TTC549 (cell line): ENCODE data around the gene ATP6V1G2.

Experiments used
- FAIRE-seq: peaks from 2 replicates; lab custom pipeline; 2012; peaks lifted over from hg19 to GRCh38; lab: Jason Lieb, UNC

ATP6V1G2 gene

DNA sequence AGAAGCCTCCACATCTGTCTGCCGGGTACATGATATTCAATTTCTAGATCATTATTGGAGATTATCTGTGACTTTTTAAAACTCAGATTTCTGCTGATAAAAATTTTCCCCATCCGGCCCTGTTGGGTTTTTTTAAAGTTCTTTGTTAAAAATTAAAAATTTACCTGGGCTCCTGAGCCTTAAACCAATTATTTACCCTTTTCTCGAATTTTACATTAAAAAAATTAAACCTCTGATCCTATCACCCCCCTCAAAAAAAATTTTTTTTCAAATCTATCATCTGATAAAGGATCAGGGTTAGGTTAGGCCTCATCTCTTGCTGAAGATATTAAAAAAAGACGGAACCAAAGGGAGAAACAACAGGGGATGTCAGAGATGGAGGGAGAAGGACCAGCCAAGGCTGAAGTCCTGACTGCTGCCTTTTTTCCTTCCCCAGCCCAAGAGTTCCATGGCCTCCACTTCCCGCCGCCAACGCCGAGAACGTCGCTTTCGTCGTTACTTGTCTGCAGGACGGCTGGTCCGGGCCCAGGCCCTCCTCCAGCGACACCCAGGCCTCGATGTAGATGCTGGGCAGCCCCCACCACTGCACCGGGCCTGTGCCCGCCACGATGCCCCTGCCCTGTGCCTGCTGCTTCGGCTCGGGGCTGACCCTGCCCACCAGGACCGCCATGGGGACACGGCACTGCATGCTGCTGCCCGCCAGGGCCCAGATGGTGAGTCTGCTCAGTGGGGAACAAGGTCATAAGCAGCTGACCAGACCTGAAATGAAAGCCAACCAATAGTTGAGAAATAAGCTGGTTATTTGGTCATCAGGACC lies 1.5 kb upstream of the ATP6V1G2 start:
- FAIRE-seq = no peak

DNA sequence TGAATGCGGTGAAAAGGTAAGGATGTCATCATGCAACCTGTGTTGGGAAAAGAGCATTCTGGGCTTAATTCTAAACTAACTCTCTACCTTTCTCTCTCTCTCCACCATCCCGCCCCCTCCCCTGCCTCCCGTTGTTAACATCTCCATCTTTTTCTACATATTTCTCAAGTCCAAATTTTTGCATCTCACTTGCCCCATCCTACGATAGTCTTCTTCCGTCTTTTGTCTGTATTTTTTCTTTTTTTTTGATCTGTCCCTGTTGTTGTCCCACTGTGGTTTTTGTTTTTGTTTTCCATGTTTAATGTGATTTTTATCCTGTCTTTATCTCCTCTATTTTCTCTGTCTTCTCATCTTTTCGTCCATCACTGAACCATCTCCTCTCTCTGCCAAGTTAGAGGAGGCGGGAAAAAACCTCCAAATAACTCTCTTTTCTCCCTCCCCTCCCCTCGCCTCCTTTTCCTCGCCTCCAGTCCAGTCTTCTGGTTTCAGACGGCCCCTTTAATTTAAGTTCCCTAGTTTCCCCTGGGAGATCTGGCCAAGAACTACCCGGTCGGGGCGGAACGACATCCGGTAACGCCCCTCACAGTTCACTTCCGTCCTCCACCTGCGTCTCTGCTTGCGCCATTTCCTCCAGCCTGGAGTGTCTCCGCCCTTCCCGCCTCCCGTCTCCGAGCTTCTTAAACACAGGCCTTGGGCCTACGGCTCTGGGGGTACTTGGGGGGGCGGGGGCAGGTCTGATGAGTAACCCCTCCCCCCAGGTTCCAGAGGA lies 734 bp upstream of the ATP6V1G2 start, which contains the start of gene NFKBIL1:
Gene NFKBIL1 (plus strand): TSS at position 651 of the 769 bp plus-strand sequence. CDS start 87 bp downstream, at position 738.
- peak; percentile 67 for FAIRE-seq

- FAIRE-seq = no peak
Measured at GRCh38 chr6:31545291-31545690, 1.1 kb downstream of the ATP6V1G2 start.

GRCh38 chr6:31544676-31545075 lies 1.7 kb downstream of the ATP6V1G2 start:
- FAIRE-seq = no peak

DNA sequence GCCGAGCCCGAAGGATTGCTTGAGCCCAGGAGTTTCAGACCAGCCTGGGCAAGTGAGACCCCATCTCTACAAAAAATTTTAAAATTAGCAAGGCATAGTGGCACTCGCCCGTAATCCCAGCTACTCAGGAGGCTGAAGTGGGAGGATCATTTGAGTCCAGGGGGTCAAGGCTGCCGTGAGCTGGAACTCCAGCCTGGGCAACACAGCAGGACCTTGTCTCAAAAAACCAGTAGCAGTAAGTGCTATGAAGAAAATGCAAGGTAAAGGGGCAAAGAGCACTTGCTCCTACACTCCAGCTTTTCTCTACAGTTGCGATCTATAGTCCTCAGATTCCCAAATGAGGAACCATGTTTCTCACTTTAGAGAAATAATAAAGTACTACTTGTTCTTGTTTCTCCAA lies 2.8 kb downstream of the ATP6V1G2 start:
- no peak for FAIRE-seq

GRCh38 chr6:31541658-31542521 lies 4.5 kb downstream of the ATP6V1G2 start, which contains the start of gene DDX39B:
Gene DDX39B (minus strand): TSS chr6:31542003. CDS start chr6:31540532, 1,471 bp downstream.
- peak; percentile 47 for FAIRE-seq

- FAIRE-seq = no peak
Measured at GRCh38 chr6:31541059-31541657, 5.2 kb downstream of the ATP6V1G2 start.

DNA sequence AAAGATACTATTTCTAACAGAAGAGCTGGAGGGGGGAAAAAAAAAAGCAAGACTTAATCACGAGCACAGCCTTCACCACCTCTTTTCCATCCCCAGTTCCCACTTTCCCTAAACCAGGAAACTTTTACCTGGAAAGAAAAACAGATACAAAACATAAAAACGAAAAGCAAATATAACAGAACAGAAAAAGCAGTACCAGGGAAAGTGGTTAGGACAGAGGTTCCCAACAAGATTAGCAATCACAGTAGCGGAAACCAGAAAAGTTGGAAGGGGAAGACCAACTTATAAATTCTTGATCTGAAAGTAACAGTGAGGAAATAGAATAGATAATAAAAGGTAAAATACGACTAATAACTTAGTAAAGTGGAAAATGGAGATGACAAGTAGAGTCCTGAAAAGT lies 5.8 kb downstream of the ATP6V1G2 start:
- no peak for FAIRE-seq

DNA sequence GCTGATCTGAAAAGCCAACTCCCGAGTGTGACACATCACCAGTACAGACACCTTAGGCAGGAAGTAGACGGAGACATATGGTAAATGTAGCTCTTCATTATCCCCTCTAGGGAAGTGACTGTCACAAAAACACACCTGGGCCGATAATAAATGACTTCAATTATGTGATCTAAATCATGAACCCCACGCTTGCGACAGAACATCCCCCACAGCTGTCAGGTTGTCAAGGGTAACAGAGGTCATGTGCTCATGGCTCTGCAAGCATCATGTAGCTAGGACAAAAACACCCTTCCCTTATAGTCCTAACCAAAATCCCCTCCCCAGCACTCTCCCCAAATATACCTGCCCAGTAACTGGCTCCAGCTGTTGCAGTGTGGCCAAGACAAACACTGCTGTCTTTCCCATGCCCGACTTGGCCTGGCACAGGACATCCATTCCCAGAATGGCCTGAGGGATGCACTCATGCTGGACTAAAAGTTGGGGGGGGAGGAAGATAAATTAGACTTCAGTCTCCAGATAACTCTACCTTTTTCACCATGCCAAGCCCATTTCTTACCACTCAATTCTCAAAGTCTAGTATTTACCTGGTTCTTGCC lies 7.5 kb downstream of the ATP6V1G2 start:
- no peak for FAIRE-seq

GRCh38 chr6:31535538-31536324 lies 10.7 kb downstream of the ATP6V1G2 start:
- no peak for FAIRE-seq

- no peak for FAIRE-seq
Measured at GRCh38 chr6:31534521-31535040, 11.8 kb downstream of the ATP6V1G2 start.

GRCh38 chr6:31534011-31534410 lies 12.4 kb downstream of the ATP6V1G2 start:
- FAIRE-seq = no peak

GRCh38 chr6:31533455-31533841 lies 13.0 kb downstream of the ATP6V1G2 start:
- no peak for FAIRE-seq

DNA sequence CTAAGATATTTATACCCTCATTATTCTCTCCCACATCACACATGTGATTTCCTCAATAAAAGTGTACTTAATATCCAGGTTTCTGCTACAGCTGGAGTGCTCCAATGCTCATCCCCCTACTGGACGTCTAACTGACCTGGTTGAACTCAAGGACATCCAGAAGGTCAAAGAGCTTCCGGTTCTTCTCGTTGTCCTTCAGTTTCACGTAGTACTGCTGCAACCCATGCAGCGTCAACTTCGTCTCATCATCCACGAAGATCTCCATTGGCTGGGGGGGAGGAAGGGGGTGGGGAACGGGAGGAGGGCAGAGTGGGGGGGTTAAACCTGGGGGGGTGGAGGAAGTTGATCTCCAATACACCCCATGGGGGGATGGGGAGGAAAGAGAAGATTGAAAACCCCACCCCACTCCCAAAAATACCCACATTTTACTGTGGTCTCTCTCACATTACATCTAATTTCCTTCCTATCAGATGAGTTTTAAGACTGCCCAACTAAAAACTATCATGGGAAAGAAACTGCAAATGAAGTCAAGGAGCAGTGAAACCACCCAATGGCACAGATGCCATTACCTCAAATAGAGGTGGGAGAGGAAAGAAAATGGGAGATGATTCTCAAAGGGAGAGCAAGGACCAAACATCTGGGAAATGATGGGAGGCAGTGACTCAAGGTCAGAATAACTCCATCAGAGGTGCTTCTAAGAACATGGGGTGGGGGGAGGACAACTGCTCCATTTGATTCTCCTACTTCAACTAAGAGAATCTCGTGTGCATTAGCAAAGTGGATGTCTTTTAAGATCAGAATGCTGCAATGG lies 13.6 kb downstream of the ATP6V1G2 start:
- FAIRE-seq = no peak

- no peak for FAIRE-seq
Measured at GRCh38 chr6:31531771-31532643, 14.4 kb downstream of the ATP6V1G2 start.

GRCh38 chr6:31531162-31531561 lies 15.2 kb downstream of the ATP6V1G2 start:
- no peak for FAIRE-seq

GRCh38 chr6:31530659-31531058 lies 15.7 kb downstream of the ATP6V1G2 start:
- no peak for FAIRE-seq

DNA sequence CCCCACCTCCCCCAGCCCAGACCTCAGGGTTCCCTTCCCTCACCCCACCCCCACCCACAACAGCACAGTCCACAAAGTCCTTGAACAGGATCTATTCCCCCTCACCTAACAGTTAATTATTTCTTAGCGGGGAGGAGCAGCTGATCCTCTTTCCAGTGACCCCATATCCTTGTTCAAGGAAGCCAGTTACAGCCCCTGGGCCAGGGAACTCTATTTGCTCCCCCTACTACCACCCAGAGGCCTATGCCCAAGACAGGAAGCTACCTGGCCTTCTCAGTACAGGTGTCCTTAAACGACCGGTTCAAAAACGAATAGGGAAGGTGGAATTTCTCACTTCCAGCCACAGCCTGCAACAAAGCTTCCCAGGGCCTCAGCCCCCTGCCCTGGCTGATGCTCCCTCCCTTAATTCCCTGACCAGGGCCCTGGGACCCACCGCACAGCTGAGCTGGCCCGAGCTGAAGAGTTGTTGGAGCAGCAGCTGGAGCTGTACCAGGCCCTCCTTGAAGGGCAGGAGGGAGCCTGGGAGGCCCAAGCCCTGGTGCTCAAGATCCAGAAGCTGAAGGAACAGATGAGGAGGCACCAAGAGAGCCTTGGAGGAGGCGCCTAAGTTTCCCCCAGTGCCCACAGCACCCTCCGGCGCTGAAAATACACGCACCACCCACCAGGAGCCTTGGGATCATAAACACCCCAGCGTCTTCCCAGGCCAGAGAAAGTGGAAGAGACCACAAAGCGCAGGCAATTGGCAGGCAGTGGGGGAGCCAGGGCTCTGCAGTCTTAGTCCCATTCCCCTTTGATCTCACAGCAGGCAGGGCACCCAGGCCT lies 16.9 kb downstream of the ATP6V1G2 start:
- no peak for FAIRE-seq
